ENCODE data around the gene PCAT6. TPM values are rescaled to one million over a fixed set of nuclear protein-coding genes. Genes with fewer than 3 reads are reported as not detected.

Gene PCAT6
- total RNA-seq, 1 donor from 2014 or later = 1.4 TPM

- intact Hi-C loops (cut with micrococcal nuclease) = no loop called here
- no peaks in the 10 kb centered on the region for H3K36me3 Mint-ChIP-seq (ENCODE audit: low read depth)
- no peak overlapping the region for H3K4me3 Mint-ChIP-seq
- DNase-seq = no peak
- peaks cover 23% of the 10 kb centered on the region for H3K4me1 Mint-ChIP-seq
- no peaks in the 10 kb centered on the region for H3K27me3 Mint-ChIP-seq
- no peaks in the 10 kb centered on the region for H3K9me3 Mint-ChIP-seq
- H3K27ac Mint-ChIP-seq = no peak overlapping the region
These were observed 34.2 kb downstream of the PCAT6 start for GRCh38 chr1:202844935-202845334.

GRCh38 chr1:202848191-202848542, 37.4 kb downstream of the PCAT6 start:
- intact Hi-C loops (cut with micrococcal nuclease) = no loop called here
- H3K36me3 Mint-ChIP-seq (ENCODE audit: low read depth) = no peaks in the 10 kb centered on the region
- H3K4me3 Mint-ChIP-seq = peak overlapping the region; percentile 4
- H3K27ac Mint-ChIP-seq = peak overlapping the region; percentile 52
- H3K9me3 Mint-ChIP-seq = no peaks in the 10 kb centered on the region
- H3K27me3 Mint-ChIP-seq = no peaks in the 10 kb centered on the region
- H3K4me1 Mint-ChIP-seq = peaks cover 26% of the 10 kb centered on the region
- no peak for DNase-seq

- H3K4me3 Mint-ChIP-seq = no peak overlapping the region
- no peaks in the 10 kb centered on the region for H3K27me3 Mint-ChIP-seq
- peaks cover 22% of the 10 kb centered on the region for H3K4me1 Mint-ChIP-seq
- no peak overlapping the region for H3K27ac Mint-ChIP-seq
- DNase-seq = no peak
- H3K36me3 Mint-ChIP-seq (ENCODE audit: low read depth) = no peaks in the 10 kb centered on the region
- no peaks in the 10 kb centered on the region for H3K9me3 Mint-ChIP-seq
- intact Hi-C loops (cut with micrococcal nuclease) = loop anchor here (5.0 kb wide), 1 partner anchor 183 kb away; no protein-coding TSS in a partner anchor
These were observed 40.0 kb downstream of the PCAT6 start for GRCh38 chr1:202850593-202851362.

- intact Hi-C loops (cut with micrococcal nuclease) = loop anchor here (1.0 to 5.0 kb wide), 3 partner anchors 42 to 185 kb away; partner anchors contain the start of gene PCAT6
- peaks cover 20% of the 10 kb centered on the region for H3K4me1 Mint-ChIP-seq
- no peak overlapping the region for H3K27ac Mint-ChIP-seq
These were observed 41.6 kb downstream of the PCAT6 start for GRCh38 chr1:202852163-202852904.

GRCh38 chr1:202854787-202855186, 44.0 kb downstream of the PCAT6 start:
- intact Hi-C loops (cut with micrococcal nuclease) = loop anchor here (5.0 kb wide), 1 partner anchor 187 kb away; no protein-coding TSS in a partner anchor
- Mint-ChIP-seq H3K9me3 (no peaks in the 10 kb centered on the region), H3K4me3 (no peak overlapping the region), H3K4me1 (peaks cover 6% of the 10 kb centered on the region), H3K27ac (no peak overlapping the region), H3K36me3 (ENCODE audit: low read depth) (no peaks in the 10 kb centered on the region), H3K27me3 (peaks cover 9% of the 10 kb centered on the region)
- DNase-seq = no peak

More at GRCh38 chr1:202852163-202852904, 41.6 kb downstream of the PCAT6 start:
- Mint-ChIP-seq H3K36me3 (ENCODE audit: low read depth) (no peaks in the 10 kb centered on the region), H3K9me3 (no peaks in the 10 kb centered on the region), H3K27me3 (no peaks in the 10 kb centered on the region), H3K4me3 (no peak overlapping the region)
- DNase-seq = peak; percentile 85

GRCh38 chr1:202856014-202856413, 45.3 kb downstream of the PCAT6 start:
- H3K4me1 Mint-ChIP-seq = peaks cover 3% of the 10 kb centered on the region
- H3K4me3 Mint-ChIP-seq = no peak overlapping the region
- intact Hi-C loops (cut with micrococcal nuclease) = no loop called here
- H3K27me3 Mint-ChIP-seq = peaks cover 16% of the 10 kb centered on the region
- H3K27ac Mint-ChIP-seq = no peak overlapping the region
- no peaks in the 10 kb centered on the region for H3K9me3 Mint-ChIP-seq
- no peak for DNase-seq
- H3K36me3 Mint-ChIP-seq (ENCODE audit: low read depth) = no peaks in the 10 kb centered on the region

- DNase-seq = no peak
- peaks cover 13% of the 10 kb centered on the region for H3K4me1 Mint-ChIP-seq
- no peak overlapping the region for H3K27ac Mint-ChIP-seq
- no peaks in the 10 kb centered on the region for H3K36me3 Mint-ChIP-seq (ENCODE audit: low read depth)
- H3K4me3 Mint-ChIP-seq = no peak overlapping the region
- H3K9me3 Mint-ChIP-seq = no peaks in the 10 kb centered on the region
- H3K27me3 Mint-ChIP-seq = peaks cover 26% of the 10 kb centered on the region
- intact Hi-C loops (cut with micrococcal nuclease) = no loop called here
These were observed 46.4 kb downstream of the PCAT6 start for GRCh38 chr1:202857136-202857610.

- Mint-ChIP-seq H3K27ac (no peak overlapping the region), H3K27me3 (peaks cover 37% of the 10 kb centered on the region), H3K4me3 (no peak overlapping the region), H3K4me1 (peaks cover 13% of the 10 kb centered on the region), H3K9me3 (no peaks in the 10 kb centered on the region), H3K36me3 (ENCODE audit: low read depth) (no peaks in the 10 kb centered on the region)
- intact Hi-C loops (cut with micrococcal nuclease) = no loop called here
- no peak for DNase-seq
These were observed 47.6 kb downstream of the PCAT6 start for GRCh38 chr1:202858331-202858730.

GRCh38 chr1:202858789-202859414, 48.1 kb downstream of the PCAT6 start:
- Mint-ChIP-seq H3K27ac (no peak overlapping the region), H3K27me3 (peaks cover 43% of the 10 kb centered on the region), H3K9me3 (no peaks in the 10 kb centered on the region), H3K4me1 (peaks cover 13% of the 10 kb centered on the region), H3K4me3 (no peak overlapping the region), H3K36me3 (ENCODE audit: low read depth) (no peaks in the 10 kb centered on the region)
- intact Hi-C loops (cut with micrococcal nuclease) = no loop called here
- no peak for DNase-seq

GRCh38 chr1:202860744-202861419, 50.1 kb downstream of the PCAT6 start:
- Mint-ChIP-seq H3K27me3 (peaks cover 63% of the 10 kb centered on the region), H3K27ac (no peak overlapping the region), H3K9me3 (no peaks in the 10 kb centered on the region), H3K4me3 (peak overlapping the region; percentile 87), H3K4me1 (peaks cover 13% of the 10 kb centered on the region), H3K36me3 (ENCODE audit: low read depth) (no peaks in the 10 kb centered on the region)
- DNase-seq = peak; percentile 78
- intact Hi-C loops (cut with micrococcal nuclease) = loop anchor here (5.0 kb wide), 1 partner anchor 146 kb away; the partner anchor contains the start of gene TMEM183A

Other genes with a start within 250 kb of the PCAT6 start
- not detected in 2 replicates for gene SYT2, start 100.5 kb upstream of the PCAT6 start, total RNA-seq
- 83.2 and 92.7 TPM in 2 replicates for gene KDM5B, start 2.5 kb upstream of the PCAT6 start, total RNA-seq
- gene RABIF, start 78.2 kb downstream of the PCAT6 start, total RNA-seq = 11.8 and 12.7 TPM in 2 replicates
- gene KLHL12, start 116.3 kb downstream of the PCAT6 start, total RNA-seq = 28.0 and 30.5 TPM in 2 replicates
- gene ADIPOR1, start 147.4 kb downstream of the PCAT6 start, total RNA-seq = 86.7 and 92.1 TPM in 2 replicates
- 18.0 and 19.9 TPM in 2 replicates for gene CYB5R1, start 156.3 kb downstream of the PCAT6 start, total RNA-seq
- 77.7 and 82.8 TPM in 2 replicates for gene TMEM183A, start 196.4 kb downstream of the PCAT6 start, total RNA-seq
- 34.2 and 35.1 TPM in 2 replicates for gene PPFIA4, start 215.5 kb downstream of the PCAT6 start, total RNA-seq

Measured in activated CD4-positive, alpha-beta T cell treated with anti-CD3 and anti-CD28 coated beads, Interleukin-2, amount 10 ng/mL, durations not matched to agents 24 days and 14 days (primary cell).